Activated CD8-positive, alpha-beta T cell treated with anti-CD3 and anti-CD28 coated beads, Interleukin-2, amount 10 ng/mL, durations not matched to agents 7 days and 5 days (primary cell): Measurements from ENCODE around the gene CHST2. TPM values are rescaled to one million over a fixed set of nuclear protein-coding genes. Genes with fewer than 3 reads are reported as not detected.

ENCODE experiments used
- ATAC-seq: fragments of 150-1000 bp; cut with Tn5 transposase; one replicate; pipeline ENCODE4 v1.10.0; 2021; ENCODE audit warnings: moderate library complexity
- CTCF ChIA-PET: fragments of 350-600 bp; sonication (Branson Sonifier 250); formaldehyde crosslinking; loops from one replicate; lab custom pipeline; 2021; ENCODE audit warnings: antibody characterized with exemption; lab: Charles Lee
- POLR2A ChIA-PET: fragments of 350-600 bp; sonication (Branson Sonifier 250); formaldehyde crosslinking; loops from one replicate; lab custom pipeline; 2021; ENCODE audit warnings: antibody characterized with exemption; lab: Charles Lee
- DNase-seq: peaks from one replicate; pipeline ENCODE4 v3.0.0-alpha.2; 2020
- H3K27ac Mint-ChIP-seq: one replicate; pipeline ENCODE4 v1.8.0; 2021; ENCODE audit warnings: mild to moderate bottlenecking, mixed read lengths
- H3K27me3 Mint-ChIP-seq: one replicate; pipeline ENCODE4 v1.8.0; 2021; ENCODE audit warnings: low read depth, mixed read lengths
- H3K36me3 Mint-ChIP-seq: one replicate; pipeline ENCODE4 v1.8.0; 2021; ENCODE audit warnings: low read depth, mixed read lengths
- H3K4me1 Mint-ChIP-seq: one replicate; pipeline ENCODE4 v1.8.0; 2021; ENCODE audit warnings: low read depth, mixed read lengths
- H3K4me3 Mint-ChIP-seq: one replicate; pipeline ENCODE4 v1.8.0; 2021; ENCODE audit warnings: mild to moderate bottlenecking, mixed read lengths
- H3K9me3 Mint-ChIP-seq: one replicate; pipeline ENCODE4 v1.8.0; 2022; ENCODE audit warnings: mixed read lengths; ENCODE audit not compliant: insufficient read depth
- total RNA-seq, 2 experiments: library from RNA; stranded (reverse); gene quantifications; one replicate each; pipeline ENCODE4 v1.2.3, GENCODE V29; 2021

CHST2 gene
- total RNA-seq, 2 experiments from 2014 or later = 2.3 to 2.4 TPM

- no peaks in the 10 kb centered on the region for H3K36me3 Mint-ChIP-seq
- no peak overlapping the region for H3K4me3 Mint-ChIP-seq
- CTCF ChIA-PET = no interaction called here
- POLR2A ChIA-PET = no interaction called here
- no peak for ATAC-seq
- H3K27ac Mint-ChIP-seq = no peak overlapping the region
- no peak for DNase-seq
- H3K9me3 Mint-ChIP-seq = no peaks in the 10 kb centered on the region
- peaks cover 4% of the 10 kb centered on the region for H3K27me3 Mint-ChIP-seq
- H3K4me1 Mint-ChIP-seq = no peaks in the 10 kb centered on the region
Measured at GRCh38 chr3:143083781-143084180, 35.8 kb upstream of the CHST2 start.

DNA sequence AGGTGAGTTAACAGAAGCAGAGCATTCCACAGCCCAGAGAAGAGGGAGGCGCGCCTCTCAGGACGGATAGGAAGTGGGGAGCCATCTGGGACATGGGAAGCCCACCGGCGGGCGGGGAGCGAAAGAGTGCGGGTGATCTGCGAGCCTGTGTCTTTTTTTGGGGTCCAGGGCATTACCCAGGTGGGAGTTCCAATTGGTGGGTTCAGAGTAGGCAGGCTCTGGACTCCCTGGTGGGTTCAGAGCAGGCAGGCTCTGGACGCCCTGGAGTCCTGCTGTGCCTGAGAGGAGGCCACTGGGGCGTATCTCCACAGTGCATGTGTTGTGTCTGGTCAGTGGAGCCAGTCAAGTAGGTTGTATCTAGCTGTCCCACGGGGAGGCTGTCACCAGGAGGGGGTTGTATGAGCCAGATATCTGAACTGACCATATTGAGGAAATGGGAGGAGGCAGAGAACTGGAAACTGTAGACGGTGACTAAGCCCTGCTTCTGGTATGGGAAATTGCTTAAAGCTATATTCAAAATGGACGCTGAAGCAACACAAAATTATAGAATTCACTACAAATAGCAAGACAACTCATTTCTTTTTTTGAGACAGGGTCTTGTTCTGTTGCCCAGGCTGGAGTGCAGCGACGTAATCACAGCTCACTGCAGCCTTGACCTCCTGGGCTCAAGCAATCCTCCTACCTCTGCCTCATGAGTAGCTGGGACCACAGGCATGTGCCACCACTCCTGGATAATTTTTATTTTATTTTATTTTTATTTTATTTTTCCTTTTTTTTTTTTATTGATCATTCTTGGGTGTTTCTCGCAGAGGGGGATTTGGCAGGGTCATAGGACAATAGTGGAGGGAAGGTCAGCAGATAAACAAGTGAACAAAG, 34.5 kb upstream of the CHST2 start:
- no peak overlapping the region for H3K27ac Mint-ChIP-seq
- CTCF ChIA-PET = no interaction called here

GRCh38 chr3:143088835-143089234, 30.7 kb upstream of the CHST2 start:
- Mint-ChIP-seq H3K4me3 (no peak overlapping the region), H3K4me1 (no peaks in the 10 kb centered on the region), H3K27ac (no peak overlapping the region), H3K36me3 (no peaks in the 10 kb centered on the region), H3K9me3 (no peaks in the 10 kb centered on the region), H3K27me3 (no peaks in the 10 kb centered on the region)
- ATAC-seq (no peak), DNase-seq (no peak)
- ChIA-PET POLR2A (no interaction called here), CTCF (no interaction called here)

More for the DNA sequence above, 34.5 kb upstream of the CHST2 start:
- Mint-ChIP-seq H3K36me3 (no peaks in the 10 kb centered on the region), H3K27me3 (peaks cover 1% of the 10 kb centered on the region), H3K4me3 (no peak overlapping the region), H3K9me3 (no peaks in the 10 kb centered on the region), H3K4me1 (no peaks in the 10 kb centered on the region)
- DNase-seq = no peak
- no peak for ATAC-seq
- POLR2A ChIA-PET = no interaction called here

GRCh38 chr3:143089965-143090364, 29.6 kb upstream of the CHST2 start:
- CTCF ChIA-PET = no interaction called here
- H3K27ac Mint-ChIP-seq = no peak overlapping the region
- no peaks in the 10 kb centered on the region for H3K36me3 Mint-ChIP-seq
- ATAC-seq (no peak), DNase-seq (no peak)
- H3K4me1 Mint-ChIP-seq = no peaks in the 10 kb centered on the region
- no peak overlapping the region for H3K4me3 Mint-ChIP-seq
- H3K27me3 Mint-ChIP-seq = no peaks in the 10 kb centered on the region
- POLR2A ChIA-PET = no interaction called here
- no peaks in the 10 kb centered on the region for H3K9me3 Mint-ChIP-seq

DNA sequence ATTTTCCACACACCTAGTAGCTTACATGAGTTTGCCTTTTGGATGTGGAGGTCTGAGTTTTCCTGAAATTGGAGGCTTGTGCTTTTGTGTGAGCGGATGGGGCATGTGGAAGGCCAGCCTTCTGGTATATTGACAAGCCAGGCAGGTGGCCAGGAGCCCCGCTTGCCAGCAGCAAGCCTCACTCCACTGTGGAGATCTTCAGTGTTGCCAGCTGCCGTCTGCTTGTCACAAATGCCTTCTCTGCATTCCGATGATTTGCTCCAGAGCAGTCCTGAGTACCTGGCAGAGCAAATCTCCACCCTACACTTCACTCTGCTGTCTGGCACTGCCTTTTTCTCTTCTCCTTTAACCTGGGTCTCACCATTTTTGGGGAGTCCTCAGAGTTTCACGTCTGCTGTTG, 29.1 kb upstream of the CHST2 start:
- Mint-ChIP-seq H3K4me1 (no peaks in the 10 kb centered on the region), H3K4me3 (no peak overlapping the region), H3K36me3 (no peaks in the 10 kb centered on the region), H3K27me3 (no peaks in the 10 kb centered on the region), H3K27ac (no peak overlapping the region), H3K9me3 (no peaks in the 10 kb centered on the region)
- DNase-seq = no peak
- no peak for ATAC-seq
- ChIA-PET POLR2A (no interaction called here), CTCF (no interaction called here)

- Mint-ChIP-seq H3K9me3 (no peaks in the 10 kb centered on the region), H3K36me3 (no peaks in the 10 kb centered on the region), H3K27ac (no peak overlapping the region), H3K4me3 (no peak overlapping the region), H3K4me1 (no peaks in the 10 kb centered on the region), H3K27me3 (no peaks in the 10 kb centered on the region)
- DNase-seq (no peak), ATAC-seq (no peak)
- POLR2A ChIA-PET = no interaction called here
- CTCF ChIA-PET = no interaction called here
Measured at GRCh38 chr3:143090976-143091837, 28.4 kb upstream of the CHST2 start.

DNA sequence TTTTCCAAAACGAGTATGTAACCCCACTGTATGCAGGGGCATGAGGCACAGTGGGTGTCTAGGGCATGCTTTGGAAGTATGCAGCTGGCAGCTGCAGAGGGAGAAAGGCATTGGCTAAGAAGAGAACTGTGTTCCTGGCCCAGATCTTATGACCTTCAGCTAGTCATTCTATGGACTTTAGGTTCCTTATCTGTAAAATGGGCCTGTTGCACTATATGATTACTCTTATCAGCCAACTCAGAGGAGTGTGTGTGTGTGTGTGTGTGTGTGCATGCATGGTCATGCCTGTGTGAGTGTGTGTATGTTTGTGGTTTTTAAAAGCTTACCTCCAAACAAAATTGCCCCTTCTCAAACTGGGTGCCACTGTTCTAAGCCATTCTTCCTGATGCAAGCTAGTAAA, 27.4 kb upstream of the CHST2 start:
- no peak overlapping the region for H3K27ac Mint-ChIP-seq
- no peaks in the 10 kb centered on the region for H3K4me1 Mint-ChIP-seq
- CTCF ChIA-PET = no interaction called here
- H3K4me3 Mint-ChIP-seq = no peak overlapping the region
- H3K36me3 Mint-ChIP-seq = no peaks in the 10 kb centered on the region
- H3K27me3 Mint-ChIP-seq = no peaks in the 10 kb centered on the region
- peaks cover 5% of the 10 kb centered on the region for H3K9me3 Mint-ChIP-seq
- no peak for ATAC-seq
- DNase-seq = no peak
- POLR2A ChIA-PET = no interaction called here

DNA sequence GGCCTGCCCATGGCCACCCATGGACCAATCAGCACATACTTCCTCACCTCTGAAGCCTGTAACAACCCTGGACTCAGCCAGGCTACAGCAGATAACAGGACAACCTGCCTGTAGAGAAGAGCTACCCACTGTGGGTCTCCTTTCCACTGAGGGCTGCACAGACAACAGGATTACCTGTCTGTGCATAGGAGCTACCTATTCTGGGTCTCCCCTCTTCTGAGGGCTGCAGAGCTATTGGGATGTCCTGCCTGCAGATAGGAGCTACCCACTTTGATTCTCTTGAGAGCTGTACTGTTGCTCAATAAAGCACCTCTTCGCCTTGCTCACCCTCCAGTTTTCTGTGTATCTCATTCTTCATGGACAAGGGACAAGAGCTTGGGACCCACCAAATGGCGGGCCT, 23.8 kb upstream of the CHST2 start:
- DNase-seq = no peak
- Mint-ChIP-seq H3K27ac (no peak overlapping the region), H3K27me3 (peaks cover 6% of the 10 kb centered on the region), H3K4me3 (no peak overlapping the region), H3K9me3 (peaks cover 5% of the 10 kb centered on the region), H3K4me1 (no peaks in the 10 kb centered on the region), H3K36me3 (no peaks in the 10 kb centered on the region)
- ChIA-PET CTCF (interaction anchor here (0.8 kb wide), 1 partner anchor 12 kb away, joined by 3 read pairs; no protein-coding TSS in a partner anchor), POLR2A (no interaction called here)
- ATAC-seq = no peak

- CTCF ChIA-PET = interaction anchor here (0.6 to 1.0 kb wide), 2 partner anchors 8 to 576 kb away, joined by 3 read pairs; no protein-coding TSS in a partner anchor
Measured at GRCh38 chr3:143098032-143098764, 21.4 kb upstream of the CHST2 start.

GRCh38 chr3:143099210-143099609, 20.4 kb upstream of the CHST2 start:
- Mint-ChIP-seq H3K27ac (no peak overlapping the region), H3K9me3 (peaks cover 7% of the 10 kb centered on the region), H3K27me3 (peaks cover 6% of the 10 kb centered on the region), H3K36me3 (no peaks in the 10 kb centered on the region), H3K4me3 (no peak overlapping the region), H3K4me1 (no peaks in the 10 kb centered on the region)
- POLR2A ChIA-PET = no interaction called here
- CTCF ChIA-PET = no interaction called here
- ATAC-seq (no peak), DNase-seq (no peak)

More at GRCh38 chr3:143098032-143098764, 21.4 kb upstream of the CHST2 start:
- H3K9me3 Mint-ChIP-seq = peaks cover 5% of the 10 kb centered on the region
- DNase-seq (no peak), ATAC-seq (no peak)
- no peaks in the 10 kb centered on the region for H3K36me3 Mint-ChIP-seq
- peaks cover 6% of the 10 kb centered on the region for H3K27me3 Mint-ChIP-seq
- no peak overlapping the region for H3K27ac Mint-ChIP-seq
- no peak overlapping the region for H3K4me3 Mint-ChIP-seq
- H3K4me1 Mint-ChIP-seq = no peaks in the 10 kb centered on the region
- POLR2A ChIA-PET = no interaction called here

DNA sequence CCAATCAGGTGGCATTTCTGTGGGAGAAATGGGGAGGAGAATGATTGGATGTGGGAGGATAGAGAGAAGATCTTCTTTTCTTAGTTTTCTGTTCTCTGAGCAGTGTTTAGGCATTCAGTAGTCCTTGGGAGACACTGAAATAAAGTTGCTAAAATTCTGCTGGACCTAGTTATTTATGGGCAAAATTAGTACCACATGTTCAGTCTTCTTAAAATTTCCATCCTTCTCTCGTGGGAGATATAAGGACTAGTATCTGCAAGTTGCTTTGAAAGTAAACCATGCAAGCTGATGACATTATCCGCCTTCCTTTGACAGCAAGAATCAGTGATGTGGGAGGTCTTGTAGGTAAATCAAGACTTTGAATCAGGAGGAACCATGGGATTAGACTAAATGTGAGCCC, 19.9 kb upstream of the CHST2 start:
- H3K27me3 Mint-ChIP-seq = peaks cover 6% of the 10 kb centered on the region
- H3K36me3 Mint-ChIP-seq = no peaks in the 10 kb centered on the region
- H3K4me3 Mint-ChIP-seq = no peak overlapping the region
- no peak for DNase-seq
- no peak overlapping the region for H3K27ac Mint-ChIP-seq
- no peaks in the 10 kb centered on the region for H3K4me1 Mint-ChIP-seq
- H3K9me3 Mint-ChIP-seq = peaks cover 11% of the 10 kb centered on the region
- CTCF ChIA-PET = no interaction called here
- ATAC-seq = no peak
- POLR2A ChIA-PET = no interaction called here
